OCI-LY1 (cell line): ENCODE data around the gene FMN1.

Experiments
- H2AFZ ChIP-seq: fragments of 200-600 bp; sonication (generic), shearing (Covaris generic); 2 replicates; pipeline ENCODE4 v1.6.0; 2014; ENCODE audit warnings: antibody characterized with exemption, mild to moderate bottlenecking, low read length
- H3F3A ChIP-seq: fragments of 200-600 bp; sonication (generic), shearing (Covaris generic); 2 replicates; pipeline ENCODE4 v1.6.0; 2014; ENCODE audit warnings: mild to moderate bottlenecking, antibody characterized with exemption, low read length, moderate library complexity; ENCODE audit not compliant: insufficient read depth
- H3K27ac ChIP-seq: fragments of 200-600 bp; sonication (generic); 2 replicates; pipeline ENCODE4 v1.5.1; 2014; ENCODE audit warnings: low read length, mixed run types, mild to moderate bottlenecking, low read depth; ENCODE audit not compliant: poor library complexity, severe bottlenecking
- H3K27me3 ChIP-seq: fragments of 200-600 bp; sonication (generic); 2 replicates; pipeline ENCODE4 v1.6.0; 2014; ENCODE audit warnings: antibody characterized with exemption, mild to moderate bottlenecking, low read length, moderate library complexity; ENCODE audit not compliant: insufficient read depth
- H3K36me3 ChIP-seq: fragments of 200-600 bp; sonication (generic); 2 replicates; pipeline ENCODE4 v1.6.1; 2014; ENCODE audit warnings: mild to moderate bottlenecking, antibody characterized with exemption, low read length, moderate library complexity, mixed read lengths; ENCODE audit not compliant: insufficient read depth
- H3K4me1 ChIP-seq: fragments of 200-600 bp; sonication (generic); 2 replicates; pipeline ENCODE4 v1.5.1; 2014; ENCODE audit warnings: mild to moderate bottlenecking, low read length, moderate library complexity; ENCODE audit not compliant: insufficient read depth, severe bottlenecking
- H3K4me2 ChIP-seq: fragments of 200-600 bp; sonication (generic), shearing (Covaris generic); 2 replicates; pipeline ENCODE4 v1.6.1; 2014; ENCODE audit warnings: low read length
- H3K4me3 ChIP-seq: fragments of 200-600 bp; sonication (generic); 2 replicates; pipeline ENCODE4 v1.5.1; 2014; ENCODE audit warnings: low read length, low read depth, mild to moderate bottlenecking, mixed read lengths; ENCODE audit not compliant: poor library complexity, severe bottlenecking
- H3K79me2 ChIP-seq: fragments of 200-600 bp; shearing (Covaris generic); 2 replicates; pipeline ENCODE4 v1.6.1; 2016; ENCODE audit warnings: mixed run types, low read length, mixed read lengths; ENCODE audit not compliant: insufficient read depth
- H3K9ac ChIP-seq: fragments of 200-600 bp; sonication (generic), shearing (Covaris generic); 2 replicates; pipeline ENCODE4 v1.6.1; 2014; ENCODE audit warnings: mild to moderate bottlenecking, low read length, mixed read lengths
- H3K9me2 ChIP-seq: fragments of 200-600 bp; sonication (generic), shearing (Covaris generic); 2 replicates; pipeline ENCODE4 v1.6.1; 2014; ENCODE audit warnings: low read depth, mild to moderate bottlenecking, low read length, mixed read lengths
- H3K9me3 ChIP-seq: fragments of 200-600 bp; shearing (Covaris generic); 2 replicates; pipeline ENCODE4 v1.6.1; 2014; ENCODE audit warnings: low read length, mixed read lengths
- H4K20me1 ChIP-seq: fragments of 200-600 bp; sonication (generic), shearing (Covaris generic); 2 replicates; pipeline ENCODE4 v1.6.0; 2016; ENCODE audit warnings: mild to moderate bottlenecking, low read length; ENCODE audit not compliant: insufficient read depth
- EZH2 ChIP-seq: fragments of 200-600 bp; sonication (generic), shearing (Covaris generic); IDR thresholded peaks from 2 replicates; pipeline ENCODE4 v1.8.0; 2017; ENCODE audit warnings: borderline replicate concordance, mixed run types, mild to moderate bottlenecking, antibody characterized with exemption, low read length, moderate library complexity, mixed read lengths
- TF ChIP-seq, protein P1 (sequence below): fragments of 200-600 bp; sonication (generic), shearing (Covaris generic); IDR thresholded peaks from 2 replicates; pipeline ENCODE4 v1.5.1; 2017; ENCODE audit warnings: mild to moderate bottlenecking, antibody characterized with exemption, low read length, moderate library complexity, mixed read lengths

FMN1 gene

DNA sequence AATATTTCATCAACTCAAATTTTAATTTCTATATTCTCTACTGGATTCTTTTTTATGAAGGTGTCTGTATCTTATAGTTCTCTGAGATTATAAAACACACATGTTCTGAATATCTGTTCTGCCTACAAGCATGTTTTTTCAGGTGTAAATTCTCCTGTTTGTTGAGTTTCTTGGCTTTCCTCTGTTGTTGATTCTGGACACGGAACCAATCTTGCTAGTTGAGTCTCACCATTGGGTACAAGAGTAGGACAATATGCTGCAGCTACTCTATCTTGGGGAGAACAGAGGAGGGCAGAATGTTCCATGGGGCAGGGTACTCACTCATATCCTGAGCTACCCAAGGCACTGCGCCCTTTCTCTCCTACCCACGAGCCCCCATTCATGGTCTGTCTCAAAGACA, 371.8 kb downstream of the FMN1 start:
- TF ChIP-seq EZH2: no peak
- TF ChIP-seq, protein P1, sequence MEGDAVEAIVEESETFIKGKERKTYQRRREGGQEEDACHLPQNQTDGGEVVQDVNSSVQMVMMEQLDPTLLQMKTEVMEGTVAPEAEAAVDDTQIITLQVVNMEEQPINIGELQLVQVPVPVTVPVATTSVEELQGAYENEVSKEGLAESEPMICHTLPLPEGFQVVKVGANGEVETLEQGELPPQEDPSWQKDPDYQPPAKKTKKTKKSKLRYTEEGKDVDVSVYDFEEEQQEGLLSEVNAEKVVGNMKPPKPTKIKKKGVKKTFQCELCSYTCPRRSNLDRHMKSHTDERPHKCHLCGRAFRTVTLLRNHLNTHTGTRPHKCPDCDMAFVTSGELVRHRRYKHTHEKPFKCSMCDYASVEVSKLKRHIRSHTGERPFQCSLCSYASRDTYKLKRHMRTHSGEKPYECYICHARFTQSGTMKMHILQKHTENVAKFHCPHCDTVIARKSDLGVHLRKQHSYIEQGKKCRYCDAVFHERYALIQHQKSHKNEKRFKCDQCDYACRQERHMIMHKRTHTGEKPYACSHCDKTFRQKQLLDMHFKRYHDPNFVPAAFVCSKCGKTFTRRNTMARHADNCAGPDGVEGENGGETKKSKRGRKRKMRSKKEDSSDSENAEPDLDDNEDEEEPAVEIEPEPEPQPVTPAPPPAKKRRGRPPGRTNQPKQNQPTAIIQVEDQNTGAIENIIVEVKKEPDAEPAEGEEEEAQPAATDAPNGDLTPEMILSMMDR: no peak
- Histone ChIP-seq H3K9me2 (no peaks in the 10 kb centered on the region), H3F3A (no peaks in the 10 kb centered on the region), H3K9ac (no peak overlapping the region), H4K20me1 (no peaks in the 10 kb centered on the region), H3K36me3 (no peaks in the 10 kb centered on the region), H3K27me3 (no peaks in the 10 kb centered on the region), H2AFZ (no peak overlapping the region), H3K4me2 (no peak overlapping the region), H3K27ac (no peak overlapping the region), H3K4me3 (no peak overlapping the region), H3K9me3 (no peaks in the 10 kb centered on the region), H3K79me2 (no peaks in the 10 kb centered on the region), H3K4me1 (no peaks in the 10 kb centered on the region)

DNA sequence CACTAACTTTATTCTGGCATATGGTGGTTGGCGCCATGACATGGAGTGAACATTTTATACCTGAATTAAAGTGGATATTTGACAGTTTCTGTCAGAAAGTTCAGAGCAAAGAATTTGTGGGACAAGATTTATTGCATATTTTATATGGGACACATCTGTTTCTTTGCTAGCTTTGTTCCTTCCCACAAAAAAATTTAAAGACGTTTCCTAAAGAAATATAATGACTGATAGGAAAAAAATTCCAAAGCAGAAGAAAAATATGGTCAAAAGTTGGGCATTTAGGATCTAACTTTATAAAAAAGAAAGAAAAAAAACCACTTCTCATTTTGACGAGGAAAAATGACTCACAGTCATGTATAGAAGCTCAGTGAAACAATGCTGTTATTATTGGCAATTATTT, 375.1 kb downstream of the FMN1 start:
- Histone ChIP-seq H3K4me1 (no peaks in the 10 kb centered on the region), H3K36me3 (no peaks in the 10 kb centered on the region), H3K9me3 (no peaks in the 10 kb centered on the region), H4K20me1 (no peaks in the 10 kb centered on the region), H3K27me3 (no peaks in the 10 kb centered on the region), H3K27ac (no peak overlapping the region), H3F3A (no peaks in the 10 kb centered on the region), H3K9me2 (no peaks in the 10 kb centered on the region), H3K4me3 (no peak overlapping the region), H3K79me2 (no peaks in the 10 kb centered on the region), H3K4me2 (no peak overlapping the region), H2AFZ (no peak overlapping the region), H3K9ac (no peak overlapping the region)
- TF ChIP-seq EZH2: no peak
- TF ChIP-seq, protein P1: no peak

DNA sequence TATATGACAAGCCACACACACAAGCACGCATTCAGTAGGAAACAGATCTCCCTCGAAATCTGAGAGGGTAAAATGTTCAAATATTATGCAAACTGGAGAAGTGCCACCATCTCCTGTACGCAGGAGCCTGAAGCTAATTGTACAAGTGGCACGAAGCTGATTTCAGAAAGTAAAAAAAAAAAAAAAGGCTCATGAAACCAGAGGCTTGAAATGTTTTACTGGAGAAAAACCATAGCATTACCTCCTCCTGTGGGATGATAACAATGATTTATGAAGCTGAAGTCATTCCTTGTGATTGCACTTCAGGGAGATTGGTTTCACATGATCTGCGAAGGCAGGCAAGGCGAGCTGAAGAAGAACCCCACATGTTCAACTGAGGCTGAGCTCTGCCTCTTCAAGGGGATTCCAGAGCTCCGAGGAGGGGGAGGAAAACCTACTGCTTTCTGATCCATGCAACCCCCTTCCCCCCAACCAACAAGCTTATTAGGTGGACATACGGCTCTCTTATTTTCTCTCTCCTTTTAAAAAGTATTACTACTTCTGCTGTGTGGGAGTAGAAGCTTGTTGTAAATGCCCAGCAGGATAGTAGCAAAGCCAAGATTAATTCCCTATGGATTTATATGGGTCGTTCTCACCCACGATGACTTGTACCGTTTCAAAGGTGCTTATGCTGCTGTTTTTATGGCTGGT, 375.6 kb downstream of the FMN1 start:
- no peak overlapping the region for H2AFZ ChIP-seq
- H3K4me1 ChIP-seq: no peaks in the 10 kb centered on the region
- H3K9me2 ChIP-seq: no peaks in the 10 kb centered on the region
- H3K9me3 ChIP-seq: no peaks in the 10 kb centered on the region
- no peaks in the 10 kb centered on the region for H3F3A ChIP-seq
- no peak overlapping the region for H3K27ac ChIP-seq
- H4K20me1 ChIP-seq: no peaks in the 10 kb centered on the region
- no peak overlapping the region for H3K4me2 ChIP-seq
- H3K79me2 ChIP-seq: no peaks in the 10 kb centered on the region
- H3K36me3 ChIP-seq: no peaks in the 10 kb centered on the region
- no peaks in the 10 kb centered on the region for H3K27me3 ChIP-seq
- no peak overlapping the region for H3K9ac ChIP-seq
- H3K4me3 ChIP-seq: no peak overlapping the region
- TF ChIP-seq EZH2: no peak
- TF ChIP-seq, protein P1: no peak
